GM10266 (cell line): ENCODE measurements around the gene PSMB11.
A peak's percentile ranks its signal among the peaks of the same experiment; 100 is the strongest.

Experiments used
- DNase-seq: peaks from one replicate; pipeline ENCODE4 v3.0.0; 2012; ENCODE audit errors: extremely low spot score
- TF ChIP-seq, protein P1 (sequence below): IDR thresholded peaks from 2 replicates; pipeline ENCODE4 v1.5.1; 2012; ENCODE audit warnings: mild to moderate bottlenecking, low read depth; ENCODE audit not compliant: control insufficient read depth, insufficient read depth; ENCODE audit errors: missing control alignments

Gene PSMB11

GRCh38 chr14:23066855-23067744 lies 25.1 kb downstream of the PSMB11 start:
- peak; percentile 8 for DNase-seq

DNA sequence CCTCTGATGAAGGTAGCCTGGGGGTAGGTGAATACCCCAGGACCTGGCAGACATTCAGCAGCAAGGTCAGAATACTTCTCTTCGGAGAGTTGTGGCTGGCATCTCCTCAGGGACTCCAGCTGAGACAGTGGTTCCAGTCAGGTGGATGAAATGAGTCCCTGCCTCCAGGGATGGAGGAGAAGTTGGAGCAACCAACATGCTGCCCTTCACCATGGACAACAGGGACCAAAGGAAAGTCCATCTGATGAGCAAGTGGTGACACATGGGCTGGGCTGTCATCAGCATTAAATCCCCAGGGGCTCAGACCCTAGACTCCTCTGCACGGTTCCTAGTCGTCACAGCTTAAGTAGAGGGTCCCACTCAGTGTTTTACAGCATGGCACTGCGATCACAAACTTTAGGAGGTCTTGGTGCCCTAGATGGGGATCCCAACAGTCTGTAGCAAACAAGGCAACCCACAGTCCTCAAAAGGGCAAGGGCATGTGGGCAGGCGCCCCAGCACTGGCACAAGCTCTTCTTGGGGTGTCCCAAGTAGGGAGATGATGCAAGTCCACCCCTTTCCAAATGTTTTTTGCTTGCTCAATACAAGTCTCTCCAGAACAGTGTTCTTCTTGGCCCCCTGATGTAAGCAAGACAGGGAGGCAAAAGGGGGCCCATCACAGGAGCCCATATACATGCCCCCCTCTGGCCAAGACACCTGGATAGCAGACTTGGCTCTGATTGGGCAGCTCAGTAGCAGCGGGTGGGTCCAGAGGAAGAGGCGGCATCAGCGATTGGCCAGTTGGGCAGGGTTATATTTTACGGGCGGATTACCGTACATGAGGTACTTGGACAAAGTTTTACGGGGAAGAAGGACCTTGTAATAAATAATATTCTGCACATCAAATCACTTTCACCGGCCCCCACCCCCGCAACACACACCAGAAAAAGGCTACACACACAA lies 26.1 kb downstream of the PSMB11 start:
- DNase-seq, result peak; percentile 10
- TF ChIP-seq, protein P1, sequence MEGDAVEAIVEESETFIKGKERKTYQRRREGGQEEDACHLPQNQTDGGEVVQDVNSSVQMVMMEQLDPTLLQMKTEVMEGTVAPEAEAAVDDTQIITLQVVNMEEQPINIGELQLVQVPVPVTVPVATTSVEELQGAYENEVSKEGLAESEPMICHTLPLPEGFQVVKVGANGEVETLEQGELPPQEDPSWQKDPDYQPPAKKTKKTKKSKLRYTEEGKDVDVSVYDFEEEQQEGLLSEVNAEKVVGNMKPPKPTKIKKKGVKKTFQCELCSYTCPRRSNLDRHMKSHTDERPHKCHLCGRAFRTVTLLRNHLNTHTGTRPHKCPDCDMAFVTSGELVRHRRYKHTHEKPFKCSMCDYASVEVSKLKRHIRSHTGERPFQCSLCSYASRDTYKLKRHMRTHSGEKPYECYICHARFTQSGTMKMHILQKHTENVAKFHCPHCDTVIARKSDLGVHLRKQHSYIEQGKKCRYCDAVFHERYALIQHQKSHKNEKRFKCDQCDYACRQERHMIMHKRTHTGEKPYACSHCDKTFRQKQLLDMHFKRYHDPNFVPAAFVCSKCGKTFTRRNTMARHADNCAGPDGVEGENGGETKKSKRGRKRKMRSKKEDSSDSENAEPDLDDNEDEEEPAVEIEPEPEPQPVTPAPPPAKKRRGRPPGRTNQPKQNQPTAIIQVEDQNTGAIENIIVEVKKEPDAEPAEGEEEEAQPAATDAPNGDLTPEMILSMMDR, result no peak

More at GRCh38 chr14:23066855-23067744, 25.1 kb downstream of the PSMB11 start:
- TF ChIP-seq, protein P1, result no peak

- peak; percentile 90 for DNase-seq
- TF ChIP-seq, protein P1, result peak; percentile 98
Observed at GRCh38 chr14:23068789-23069412, 26.9 kb downstream of the PSMB11 start.

DNA sequence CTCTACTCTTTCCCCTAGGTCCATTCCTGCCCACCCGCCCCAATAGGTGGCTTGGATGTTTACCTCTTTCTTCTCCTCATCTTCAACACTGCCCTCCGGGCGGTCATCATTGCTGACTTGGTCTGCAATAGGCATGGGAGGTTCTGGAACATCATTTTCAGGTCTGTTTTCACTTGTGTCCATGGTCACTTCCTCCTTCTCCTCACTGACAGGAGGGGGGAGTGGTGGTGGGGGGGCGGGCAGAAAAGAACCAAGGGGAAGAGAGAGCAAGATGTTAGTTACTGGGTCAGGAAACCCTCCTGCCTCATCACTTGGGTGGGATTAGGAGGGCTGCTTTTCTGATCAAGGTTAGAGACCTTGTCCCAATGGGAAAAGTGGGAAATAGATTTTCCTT lies 27.4 kb downstream of the PSMB11 start:
- TF ChIP-seq, protein P1, result no peak
- no peak for DNase-seq

DNA sequence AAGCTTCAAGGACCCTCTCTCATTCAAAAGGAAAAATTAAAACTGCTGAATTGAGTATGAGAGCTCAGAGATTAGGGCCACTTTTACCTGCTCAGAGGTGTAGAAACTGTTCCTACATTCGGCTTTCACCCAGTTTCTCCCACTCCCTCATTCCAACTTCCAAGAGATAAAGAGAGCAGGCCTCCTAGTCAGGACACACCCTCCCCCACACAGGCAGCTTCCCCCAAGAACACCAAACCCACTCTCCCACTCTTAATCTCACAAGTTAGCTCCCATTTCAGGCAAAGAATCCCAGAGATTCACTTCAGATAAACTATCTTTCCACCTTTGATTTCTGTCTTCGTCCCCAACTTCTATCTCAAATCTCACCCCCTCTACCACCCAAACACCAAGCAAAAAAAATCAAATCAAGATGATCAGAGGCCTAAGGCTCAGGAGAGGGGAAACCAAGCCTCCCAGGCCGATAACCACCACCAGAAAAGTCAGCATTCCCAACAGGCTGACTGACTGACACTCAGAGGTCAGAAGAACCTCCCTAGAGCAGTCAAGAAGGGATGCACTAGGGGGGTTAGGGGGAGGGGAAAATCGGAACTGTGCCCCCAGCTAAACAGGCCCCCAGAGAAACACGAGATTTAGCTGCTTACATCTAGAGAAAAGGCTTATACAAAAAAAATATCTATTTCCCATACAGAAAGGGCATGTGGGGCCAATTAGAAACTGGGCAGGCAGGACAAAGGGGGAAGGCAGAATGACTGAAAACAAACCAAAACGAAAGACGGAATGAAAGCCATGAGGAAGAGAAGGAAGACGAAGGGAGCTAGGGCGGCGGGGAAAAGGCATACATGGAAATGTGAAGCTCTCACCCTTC lies 28.5 kb downstream of the PSMB11 start:
- DNase-seq, result no peak

More for the DNA sequence above, 28.5 kb downstream of the PSMB11 start:
- TF ChIP-seq, protein P1, result peak; percentile 3
